Measurements from ENCODE around the gene NELFA. TPM values are rescaled to one million over a fixed set of nuclear protein-coding genes. Genes with fewer than 3 reads are reported as not detected.

NELFA gene
- total and polyA plus RNA-seq, 2 donors: 10.9 to 37.2 TPM

DNA sequence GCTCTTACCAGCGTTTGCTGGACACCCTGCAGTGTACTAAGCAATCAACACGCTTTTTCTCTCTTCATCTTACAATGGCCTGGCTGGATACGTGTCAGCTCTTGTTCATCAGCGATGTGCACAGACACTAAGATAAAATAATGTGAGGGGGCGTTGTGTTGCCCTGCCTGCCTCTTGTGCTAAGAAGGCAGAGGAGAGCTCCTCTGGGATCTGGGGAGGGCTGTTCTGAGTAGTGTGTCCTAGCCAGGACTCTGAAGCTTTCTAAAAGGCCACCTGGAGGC is 49.7 kb downstream of the NELFA start:
- H3K27me3 ChIP-seq (ENCODE audit: control insufficient read depth in 2 of 2, insufficient read depth in 1 of 2, low read length in 1 of 2): no peaks in the 10 kb centered on the region
- no peak for DNase-seq (ENCODE audit: low read depth in 6 of 9, low spot score in 9 of 9)
- H3K36me3 ChIP-seq (ENCODE audit: control insufficient read depth in 2 of 2, insufficient read depth in 2 of 2, low read length in 1 of 2): peaks cover 94 to 99% of the 10 kb centered on the region in 2 donors
- no peaks in the 10 kb centered on the region for H3K9me3 ChIP-seq (ENCODE audit: control insufficient read depth in 2 of 2, insufficient read depth in 1 of 2, low read length in 1 of 2)
- no peak overlapping the region for H3K27ac ChIP-seq (ENCODE audit: low read depth in 1 of 2, low read length in 1 of 2)
- no peaks in the 10 kb centered on the region for H3K4me1 ChIP-seq (ENCODE audit: control insufficient read depth in 2 of 2, insufficient read depth in 2 of 2, low read length in 2 of 2)
- over 99% methylated on average over 5 of the region's 5 CpGs for WGBS
- H3K4me3 ChIP-seq (ENCODE audit: low read length in 2 of 2): no peak overlapping the region

DNA sequence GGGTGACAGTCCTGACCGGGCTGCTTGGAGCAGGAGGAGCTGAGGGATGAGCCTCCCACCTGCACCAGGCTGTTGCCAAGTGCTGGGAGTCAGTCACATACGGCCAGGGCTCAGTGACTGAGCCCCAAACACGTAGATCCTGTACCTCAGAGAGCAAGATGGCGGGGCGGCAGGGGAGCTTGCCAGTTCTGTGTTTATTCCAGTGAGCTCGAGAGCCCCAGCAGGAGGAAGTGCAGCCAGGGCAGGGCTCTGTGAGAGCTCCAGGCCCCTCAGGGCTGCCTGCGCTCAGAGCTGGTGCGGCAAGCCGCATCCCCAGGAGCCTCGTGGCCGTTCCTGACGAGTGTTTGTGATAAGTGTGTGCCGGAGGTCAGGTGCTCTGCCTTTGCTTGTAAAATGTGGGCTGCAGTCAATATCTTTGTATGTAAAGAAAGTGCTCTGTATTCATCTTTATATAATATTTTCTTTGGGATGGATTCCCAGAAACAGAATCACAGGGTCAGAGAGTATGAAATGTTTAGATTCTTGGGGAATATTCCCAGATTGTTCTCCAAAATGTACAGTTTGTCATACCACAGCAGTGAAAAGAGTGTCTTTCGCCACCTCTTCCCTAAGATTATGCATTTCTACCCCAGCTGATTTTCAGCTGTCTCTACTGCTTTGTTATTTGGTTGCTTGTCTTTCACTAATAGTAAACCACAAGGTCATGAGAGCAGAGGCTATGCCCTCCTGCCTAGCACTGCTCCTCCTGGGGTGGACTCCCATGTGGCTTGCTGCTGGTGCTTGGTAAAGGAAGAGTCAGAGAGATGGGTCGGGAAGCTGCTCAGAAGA is 50.3 kb downstream of the NELFA start:
- H3K27me3 ChIP-seq (ENCODE audit: control insufficient read depth in 2 of 2, insufficient read depth in 1 of 2, low read length in 1 of 2): no peaks in the 10 kb centered on the region
- H3K4me1 ChIP-seq (ENCODE audit: control insufficient read depth in 2 of 2, insufficient read depth in 2 of 2, low read length in 2 of 2): no peaks in the 10 kb centered on the region
- no peaks in the 10 kb centered on the region for H3K9me3 ChIP-seq (ENCODE audit: control insufficient read depth in 2 of 2, insufficient read depth in 1 of 2, low read length in 1 of 2)
- DNase-seq (ENCODE audit: low read depth in 6 of 9, low spot score in 9 of 9): no peak
- H3K27ac ChIP-seq (ENCODE audit: low read depth in 1 of 2, low read length in 1 of 2): no peak overlapping the region
- WGBS: 99% methylated on average over 15 of the region's 15 CpGs
- no peak overlapping the region for H3K4me3 ChIP-seq (ENCODE audit: low read length in 2 of 2)
- H3K36me3 ChIP-seq (ENCODE audit: control insufficient read depth in 2 of 2, insufficient read depth in 2 of 2, low read length in 1 of 2): peaks cover 90 to 98% of the 10 kb centered on the region in 2 donors

DNA sequence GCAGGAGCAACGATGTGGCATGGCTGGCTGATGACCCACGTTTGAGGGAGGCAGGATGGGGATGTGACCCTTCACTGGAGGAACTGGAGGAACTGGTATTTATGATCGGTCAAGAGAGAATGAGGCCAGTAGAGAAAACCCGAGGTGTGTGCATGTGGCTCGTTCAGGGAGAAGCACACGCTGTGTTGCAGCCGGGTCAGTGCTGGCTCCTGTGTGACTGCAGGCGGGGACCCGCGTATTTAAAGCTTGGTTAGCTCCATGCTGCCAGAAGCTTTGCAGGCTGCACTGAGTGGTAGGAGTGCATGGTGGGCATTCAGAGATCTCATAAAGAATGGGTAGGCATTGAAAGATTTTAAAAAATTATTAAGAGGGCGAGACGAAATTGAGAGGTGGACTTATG is 52.1 kb downstream of the NELFA start:
- 97% methylated on average over 12 of the region's 12 CpGs for whole genome bisulfite sequencing
- Histone ChIP-seq H3K27ac (ENCODE audit: low read depth in 1 of 2, low read length in 1 of 2) (no peak overlapping the region), H3K4me3 (ENCODE audit: low read length in 2 of 2) (no peak overlapping the region), H3K27me3 (ENCODE audit: control insufficient read depth in 2 of 2, insufficient read depth in 1 of 2, low read length in 1 of 2) (no peaks in the 10 kb centered on the region), H3K4me1 (ENCODE audit: control insufficient read depth in 2 of 2, insufficient read depth in 2 of 2, low read length in 2 of 2) (no peaks in the 10 kb centered on the region), H3K36me3 (ENCODE audit: control insufficient read depth in 2 of 2, insufficient read depth in 2 of 2, low read length in 1 of 2) (peaks cover 92 to 98% of the 10 kb centered on the region in 2 donors), H3K9me3 (ENCODE audit: control insufficient read depth in 2 of 2, insufficient read depth in 1 of 2, low read length in 1 of 2) (no peaks in the 10 kb centered on the region)
- DNase-seq (ENCODE audit: low read depth in 6 of 9, low spot score in 9 of 9): no peak

DNA sequence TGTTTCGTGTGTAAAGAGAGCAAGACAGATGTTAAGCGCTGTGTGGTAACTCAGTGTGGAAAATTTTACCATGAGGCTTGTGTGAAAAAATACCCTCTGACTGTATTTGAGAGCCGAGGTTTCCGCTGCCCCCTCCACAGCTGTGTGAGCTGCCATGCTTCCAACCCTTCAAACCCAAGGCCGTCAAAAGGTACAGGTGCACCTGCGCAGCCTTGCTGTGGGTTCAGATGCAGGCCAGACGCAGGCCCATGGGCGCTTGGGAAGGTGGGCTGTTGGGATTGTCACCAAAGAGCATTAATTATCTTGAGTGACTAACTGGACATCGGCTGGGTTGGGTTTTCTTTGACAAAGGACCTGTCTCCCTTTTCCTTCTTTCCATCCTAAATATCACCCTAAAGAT is 55.4 kb downstream of the NELFA start:
- no peak overlapping the region for H3K4me3 ChIP-seq (ENCODE audit: low read length in 2 of 2)
- H3K9me3 ChIP-seq (ENCODE audit: control insufficient read depth in 2 of 2, insufficient read depth in 1 of 2, low read length in 1 of 2): no peaks in the 10 kb centered on the region
- no peaks in the 10 kb centered on the region for H3K4me1 ChIP-seq (ENCODE audit: control insufficient read depth in 2 of 2, insufficient read depth in 2 of 2, low read length in 2 of 2)
- H3K27me3 ChIP-seq (ENCODE audit: control insufficient read depth in 2 of 2, insufficient read depth in 1 of 2, low read length in 1 of 2): no peaks in the 10 kb centered on the region
- no peak for DNase-seq (ENCODE audit: low read depth in 6 of 9, low spot score in 9 of 9)
- WGBS: 97% methylated on average over 9 of the region's 9 CpGs
- H3K27ac ChIP-seq (ENCODE audit: low read depth in 1 of 2, low read length in 1 of 2): no peak overlapping the region
- H3K36me3 ChIP-seq (ENCODE audit: control insufficient read depth in 2 of 2, insufficient read depth in 2 of 2, low read length in 1 of 2): peaks cover 82 to 97% of the 10 kb centered on the region in 2 donors

DNA sequence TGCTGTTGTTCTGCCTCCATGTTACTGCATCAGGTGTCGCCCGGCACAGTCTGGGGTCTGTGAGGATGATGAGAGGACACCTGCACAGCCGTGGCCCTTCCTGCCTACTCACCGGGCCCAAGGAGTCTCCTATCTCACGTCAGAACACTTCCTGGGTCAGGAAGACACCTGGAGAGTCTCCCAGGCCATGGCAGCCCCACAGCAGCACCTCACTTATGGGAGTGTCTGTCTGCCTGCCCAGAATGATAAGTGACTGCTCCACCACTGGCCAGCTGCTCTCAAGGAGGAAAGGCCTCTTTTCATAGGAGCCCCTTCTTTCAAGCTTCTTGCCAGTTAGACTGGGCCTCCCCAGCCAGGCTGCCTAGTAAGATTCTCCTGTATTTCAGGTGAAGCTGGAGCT is 56.1 kb downstream of the NELFA start:
- WGBS: 93% methylated on average over 5 of the region's 5 CpGs

DNA sequence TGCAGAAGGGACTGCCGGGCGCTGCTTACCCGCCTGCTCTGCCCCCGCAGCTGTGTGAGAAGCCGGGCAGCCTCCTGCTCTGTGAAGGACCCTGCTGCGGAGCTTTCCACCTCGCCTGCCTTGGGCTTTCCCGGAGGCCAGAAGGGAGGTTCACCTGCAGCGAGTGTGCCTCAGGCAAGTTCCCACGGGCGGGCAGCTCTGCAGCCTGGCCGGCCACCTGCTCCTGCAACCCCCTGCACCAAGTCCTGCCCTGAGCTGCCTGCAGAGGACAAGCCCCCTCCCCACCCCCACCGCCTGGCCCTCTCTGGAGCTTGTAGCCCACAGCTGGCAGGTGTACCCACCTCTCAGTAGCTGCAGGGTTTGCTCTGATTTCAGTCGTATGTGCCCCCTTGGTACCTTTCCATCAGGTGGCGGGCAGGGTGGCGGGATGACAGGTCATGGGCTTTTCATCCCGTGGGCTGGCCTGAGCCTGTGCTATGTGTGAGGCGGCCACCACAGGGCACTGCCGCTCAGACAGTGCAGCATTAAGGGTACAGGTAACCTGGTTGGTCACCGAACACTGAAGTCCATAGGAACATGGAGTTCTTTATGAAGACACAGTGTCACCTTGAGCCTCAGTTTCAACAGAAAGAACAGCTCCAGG is 56.6 kb downstream of the NELFA start:
- 98% methylated on average over 20 of the region's 20 CpGs for WGBS
- H3K27me3 ChIP-seq (ENCODE audit: control insufficient read depth in 2 of 2, insufficient read depth in 1 of 2, low read length in 1 of 2): no peaks in the 10 kb centered on the region
- H3K4me1 ChIP-seq (ENCODE audit: control insufficient read depth in 2 of 2, insufficient read depth in 2 of 2, low read length in 2 of 2): no peaks in the 10 kb centered on the region
- no peaks in the 10 kb centered on the region for H3K9me3 ChIP-seq (ENCODE audit: control insufficient read depth in 2 of 2, insufficient read depth in 1 of 2, low read length in 1 of 2)
- H3K27ac ChIP-seq (ENCODE audit: low read depth in 1 of 2, low read length in 1 of 2): no peak overlapping the region
- peaks cover 75 to 97% of the 10 kb centered on the region in 2 donors for H3K36me3 ChIP-seq (ENCODE audit: control insufficient read depth in 2 of 2, insufficient read depth in 2 of 2, low read length in 1 of 2)
- DNase-seq (ENCODE audit: low read depth in 6 of 9, low spot score in 9 of 9): no peak
- no peak overlapping the region for H3K4me3 ChIP-seq (ENCODE audit: low read length in 2 of 2)

More for the DNA sequence above, 56.1 kb downstream of the NELFA start:
- no peak for DNase-seq (ENCODE audit: low read depth in 6 of 9, low spot score in 9 of 9)
- Histone ChIP-seq H3K9me3 (ENCODE audit: control insufficient read depth in 2 of 2, insufficient read depth in 1 of 2, low read length in 1 of 2) (no peaks in the 10 kb centered on the region), H3K36me3 (ENCODE audit: control insufficient read depth in 2 of 2, insufficient read depth in 2 of 2, low read length in 1 of 2) (peaks cover 79 to 97% of the 10 kb centered on the region in 2 donors), H3K27me3 (ENCODE audit: control insufficient read depth in 2 of 2, insufficient read depth in 1 of 2, low read length in 1 of 2) (no peaks in the 10 kb centered on the region), H3K27ac (ENCODE audit: low read depth in 1 of 2, low read length in 1 of 2) (no peak overlapping the region), H3K4me3 (ENCODE audit: low read length in 2 of 2) (no peak overlapping the region), H3K4me1 (ENCODE audit: control insufficient read depth in 2 of 2, insufficient read depth in 2 of 2, low read length in 2 of 2) (no peaks in the 10 kb centered on the region)

DNA sequence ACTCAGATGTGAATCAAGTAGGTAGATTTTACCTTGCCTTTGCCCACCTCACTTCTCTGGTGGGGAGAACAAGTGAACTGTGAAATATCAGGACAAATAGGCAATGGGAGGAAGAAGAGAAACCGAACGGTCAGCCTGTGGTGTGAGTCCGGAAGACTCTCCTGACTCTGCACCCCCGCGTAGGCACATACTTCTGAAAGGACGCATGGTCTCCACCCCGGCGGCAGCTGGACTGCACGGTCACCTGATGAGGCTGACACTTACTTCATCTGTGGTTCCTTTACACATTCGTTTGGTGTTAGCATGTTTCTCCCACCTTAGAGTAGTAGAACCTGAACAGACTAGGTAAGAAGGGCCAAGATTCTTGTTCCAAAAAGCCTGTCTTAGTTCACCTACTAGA is 58.4 kb downstream of the NELFA start:
- Histone ChIP-seq H3K36me3 (ENCODE audit: control insufficient read depth in 2 of 2, insufficient read depth in 2 of 2, low read length in 1 of 2) (peaks cover 71 to 96% of the 10 kb centered on the region in 2 donors), H3K4me3 (ENCODE audit: low read length in 2 of 2) (no peak overlapping the region), H3K27me3 (ENCODE audit: control insufficient read depth in 2 of 2, insufficient read depth in 1 of 2, low read length in 1 of 2) (no peaks in the 10 kb centered on the region), H3K4me1 (ENCODE audit: control insufficient read depth in 2 of 2, insufficient read depth in 2 of 2, low read length in 2 of 2) (no peaks in the 10 kb centered on the region), H3K27ac (ENCODE audit: low read depth in 1 of 2, low read length in 1 of 2) (no peak overlapping the region), H3K9me3 (ENCODE audit: control insufficient read depth in 2 of 2, insufficient read depth in 1 of 2, low read length in 1 of 2) (no peaks in the 10 kb centered on the region)
- 97% methylated on average over 10 of the region's 10 CpGs for WGBS
- no peak for DNase-seq (ENCODE audit: low read depth in 6 of 9, low spot score in 9 of 9)

DNA sequence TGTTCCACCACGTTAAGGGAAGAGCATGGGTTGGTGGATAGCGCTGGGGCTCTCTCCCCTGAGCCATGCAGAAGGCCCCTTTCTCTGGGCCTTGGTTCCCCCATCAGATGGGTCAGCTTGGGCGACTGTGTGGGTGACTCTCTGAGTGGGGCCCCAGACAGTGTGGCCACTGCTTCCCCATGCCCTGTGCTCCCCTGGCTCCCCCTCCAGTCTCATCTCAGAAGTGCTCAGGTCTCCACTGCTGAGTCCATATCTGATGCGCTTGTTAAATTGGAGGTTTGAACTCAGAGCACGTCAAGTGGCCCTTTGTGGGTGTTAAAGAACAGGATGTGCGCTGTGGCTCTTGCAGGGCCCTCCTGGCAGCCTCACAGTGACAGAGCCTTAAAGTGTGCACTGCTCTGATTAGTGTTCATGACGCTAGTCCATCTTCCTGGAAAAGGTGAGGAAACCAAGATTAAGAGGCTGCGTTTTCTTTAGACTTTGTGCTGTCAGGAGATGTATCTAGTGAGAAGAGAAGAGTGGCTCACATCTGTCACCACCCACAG is 59.8 kb downstream of the NELFA start:
- Histone ChIP-seq H3K27me3 (ENCODE audit: control insufficient read depth in 2 of 2, insufficient read depth in 1 of 2, low read length in 1 of 2) (no peaks in the 10 kb centered on the region), H3K27ac (ENCODE audit: low read depth in 1 of 2, low read length in 1 of 2) (no peak overlapping the region), H3K9me3 (ENCODE audit: control insufficient read depth in 2 of 2, insufficient read depth in 1 of 2, low read length in 1 of 2) (no peaks in the 10 kb centered on the region), H3K4me3 (ENCODE audit: low read length in 2 of 2) (no peak overlapping the region), H3K4me1 (ENCODE audit: control insufficient read depth in 2 of 2, insufficient read depth in 2 of 2, low read length in 2 of 2) (no peaks in the 10 kb centered on the region), H3K36me3 (ENCODE audit: control insufficient read depth in 2 of 2, insufficient read depth in 2 of 2, low read length in 1 of 2) (peaks cover 72 to 96% of the 10 kb centered on the region in 2 donors)
- WGBS: 98% methylated on average over 8 of the region's 8 CpGs
- DNase-seq (ENCODE audit: low read depth in 6 of 9, low spot score in 9 of 9): no peak

DNA sequence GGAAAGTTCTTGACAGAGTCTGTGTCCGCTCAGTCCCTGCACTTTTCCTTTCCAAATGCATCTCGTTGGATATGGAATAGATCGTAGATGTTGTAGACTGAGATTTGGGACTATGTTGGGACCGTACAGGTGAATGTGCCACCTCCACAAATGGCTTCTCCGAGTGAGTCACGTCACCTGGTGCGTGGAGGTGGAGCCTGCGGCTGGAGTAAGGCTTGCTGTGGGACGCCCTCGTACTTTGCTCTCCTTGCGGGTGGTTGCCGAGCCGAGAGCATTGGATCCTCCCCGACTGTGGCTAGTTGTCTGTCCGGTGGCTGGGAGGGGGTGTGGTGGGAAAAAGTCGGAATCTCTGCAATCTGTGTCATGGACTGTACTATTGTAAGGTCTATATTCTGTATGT is 60.5 kb downstream of the NELFA start:
- peaks cover 70 to 97% of the 10 kb centered on the region in 2 donors for H3K36me3 ChIP-seq (ENCODE audit: control insufficient read depth in 2 of 2, insufficient read depth in 2 of 2, low read length in 1 of 2)
- 97% methylated on average over 16 of the region's 16 CpGs for WGBS
- H3K4me1 ChIP-seq (ENCODE audit: control insufficient read depth in 2 of 2, insufficient read depth in 2 of 2, low read length in 2 of 2): no peaks in the 10 kb centered on the region
- no peak for DNase-seq (ENCODE audit: low read depth in 6 of 9, low spot score in 9 of 9)
- no peak overlapping the region for H3K4me3 ChIP-seq (ENCODE audit: low read length in 2 of 2)
- H3K9me3 ChIP-seq (ENCODE audit: control insufficient read depth in 2 of 2, insufficient read depth in 1 of 2, low read length in 1 of 2): no peaks in the 10 kb centered on the region
- no peaks in the 10 kb centered on the region for H3K27me3 ChIP-seq (ENCODE audit: control insufficient read depth in 2 of 2, insufficient read depth in 1 of 2, low read length in 1 of 2)
- H3K27ac ChIP-seq (ENCODE audit: low read depth in 1 of 2, low read length in 1 of 2): no peak overlapping the region
